Measurements from ENCODE around the gene PARD3B. TPM values are rescaled to one million over a fixed set of nuclear protein-coding genes. Genes with fewer than 3 reads are reported as not detected.

The PARD3B gene
- total and polyA plus RNA-seq, 2 of the 4 experiments (the other 2 are of a cell fraction) = 3.3 to 15.6 TPM

GRCh38 chr2:205069928-205070327 lies 524.7 kb downstream of the PARD3B start:
- ChIA-PET POLR2A (ENCODE audit: unreplicated experiment) (no interaction called here), CTCF (no interaction called here)
- no peak overlapping the region for H4K8ac ChIP-seq (ENCODE audit: low read depth in 2 of 2, low read length in 2 of 2)
- peaks cover 0 to 4% of the 10 kb centered on the region in 2 experiments; a peak in 1 of 4 replicates for H3K79me1 ChIP-seq (ENCODE audit: low read depth in 1 of 2, low read length in 2 of 2)
- H4K91ac ChIP-seq (ENCODE audit: insufficient read depth, low read depth, low read length) = no peak overlapping the region
- H2BK20ac ChIP-seq (ENCODE audit: low read depth, low read length) = no peak overlapping the region
- no peak overlapping the region for H3K56ac ChIP-seq (ENCODE audit: extremely low read depth, insufficient read depth, low read length)
- H4K5ac ChIP-seq (ENCODE audit: low read depth, low read length) = no peak overlapping the region
- H2BK15ac ChIP-seq (ENCODE audit: low read depth, low read length) = no peak overlapping the region
- H3K9me1 ChIP-seq (ENCODE audit: insufficient read depth, low read length) = no peaks in the 10 kb centered on the region; the same call in none of the 2 replicates
- H3K9ac ChIP-seq (ENCODE audit: low read depth, low read length) = no peak overlapping the region
- H3K4ac ChIP-seq (ENCODE audit: low read depth, low read length) = no peak overlapping the region
- no peak overlapping the region for H2AFZ ChIP-seq (replicated peaks; ENCODE audit: low read length, poor library complexity)
- WGBS, 2 experiments (ENCODE audit: extremely low coverage in 2 of 2, insufficient read length in 1 of 2) = no CpG with 5 or more reads among the region's 1 CpG
- no peaks in the 10 kb centered on the region for H3K4me1 ChIP-seq (ENCODE audit: control insufficient read depth, insufficient read depth, low read length)
- no peak overlapping the region for H3K4me2 ChIP-seq (ENCODE audit: low read depth, low read length)
- BruUV-seq (replicated peaks) = no TSS peak
- in situ Hi-C loops (cut with MboI; ENCODE audit: low sequenced_read_pairs) (no loop called here), intact Hi-C loops (cut with micrococcal nuclease) (no loop called here), dilution Hi-C loops (cut with HindIII; ENCODE audit: low sequenced_read_pairs, unreplicated experiment) (no loop called here)
- H3K27ac ChIP-seq (ENCODE audit: insufficient read depth, low read length) = no peak overlapping the region
- H3K18ac ChIP-seq (ENCODE audit: low read depth, low read length) = no peak overlapping the region
- TF ChIP-seq CHD1 (IDR thresholded peaks at IDR 0.05; ENCODE audit: low read depth, low read length) = no peak
- no peak for TF ChIP-seq USF2 (IDR thresholded peaks at IDR 0.05; ENCODE audit: low read depth, low read length)
- peak; percentile 54 for TF ChIP-seq CEBPB (IDR thresholded peaks at IDR 0.05; ENCODE audit: low read depth, low read length)
- TF ChIP-seq RAD21 (IDR thresholded peaks at IDR 0.05; ENCODE audit: low read length) = no peak
- TF ChIP-seq MXI1 (IDR thresholded peaks at IDR 0.05; ENCODE audit: borderline replicate concordance, low read depth, low read length) = no peak
- TF ChIP-seq MAFK (IDR thresholded peaks at IDR 0.05; ENCODE audit: low read depth, low read length) = no peak
- no peaks in the 10 kb centered on the region for H4K20me1 ChIP-seq (ENCODE audit: insufficient read depth, low read length)
- H2AK5ac ChIP-seq (ENCODE audit: low read depth, low read length) = no peak overlapping the region
- no peak overlapping the region for H3K14ac ChIP-seq (replicated peaks; ENCODE audit: low read depth, low read length)
- H3K4me3 ChIP-seq (ENCODE audit: insufficient read depth, low read depth, low read length) = no peak overlapping the region
- H3K9me3 ChIP-seq (ENCODE audit: control insufficient read depth, insufficient read depth, low read length) = no peaks in the 10 kb centered on the region
- no peaks in the 10 kb centered on the region for H3K36me3 ChIP-seq (ENCODE audit: control insufficient read depth, insufficient read depth, low read length)
- DNase-seq (no peak), ATAC-seq (ENCODE audit: low read depth) (no peak)
- no peak overlapping the region for H2BK5ac ChIP-seq (ENCODE audit: low read depth, low read length, poor library complexity, severe bottlenecking)
- no peaks in the 10 kb centered on the region for H3K27me3 ChIP-seq (ENCODE audit: control insufficient read depth, insufficient read depth, low read length)
- H2BK120ac ChIP-seq (ENCODE audit: low read depth, low read length) = no peak overlapping the region
- no peak overlapping the region for H3K23ac ChIP-seq (ENCODE audit: low read depth, low read length)
- H2AK9ac ChIP-seq (replicated peaks; ENCODE audit: low read depth, low read length, poor library complexity) = no peak overlapping the region
